COR-L47 (cell line): ENCODE data around the gene SUGCT.
"Not testable (repeated sequence)": the region's sequence is repeated elsewhere in the genome, so short reads cannot be mapped to it uniquely, and the experiment has no call there.

Source experiments
- DNase-seq: peaks from one replicate; lab custom pipeline; 2025; lab: John Stamatoyannopoulos, UW

The SUGCT gene

GRCh38 chr7:40572810-40573465 lies 438.1 kb downstream of the SUGCT start:
- DNase-seq, result no peak

GRCh38 chr7:40579401-40579800 lies 444.6 kb downstream of the SUGCT start:
- DNase-seq, result no peak

DNA sequence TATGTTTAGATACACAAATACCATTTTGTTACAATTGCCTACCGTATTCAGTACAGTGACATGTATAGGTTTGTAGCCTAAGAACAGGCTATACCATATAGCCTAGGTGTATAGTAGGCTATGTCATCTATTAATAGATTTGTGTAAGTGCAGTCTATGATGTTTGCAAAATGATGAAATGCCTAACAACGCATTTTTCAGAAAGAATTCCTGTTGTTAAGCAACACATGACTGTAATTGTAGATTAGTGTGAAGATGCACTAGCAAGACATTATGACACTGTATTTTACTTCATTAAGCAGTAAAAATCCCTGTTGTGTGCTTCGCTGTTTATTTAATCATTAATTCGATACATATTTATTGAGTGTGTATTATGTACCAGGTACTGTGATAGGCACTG lies 446.0 kb downstream of the SUGCT start:
- no peak for DNase-seq

DNA sequence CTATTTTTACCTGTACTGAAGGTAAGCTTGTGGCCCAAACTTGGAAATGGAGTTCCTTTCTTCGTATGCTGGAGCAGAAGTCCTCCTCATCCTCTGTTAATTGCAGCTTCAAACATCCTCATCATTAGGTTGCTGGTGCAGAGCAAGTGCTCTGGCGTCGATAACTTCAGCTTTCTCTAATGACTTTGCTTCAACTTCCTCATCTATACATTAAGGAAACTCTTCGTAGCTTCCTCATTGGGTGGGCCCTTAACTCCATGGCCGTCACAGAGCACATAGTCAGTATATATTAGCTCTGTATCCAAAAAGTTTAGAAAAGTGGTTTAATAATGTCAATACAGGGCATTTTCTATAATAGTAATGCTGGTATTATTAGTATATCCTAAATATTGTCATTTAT lies 447.7 kb downstream of the SUGCT start:
- no peak for DNase-seq

DNA sequence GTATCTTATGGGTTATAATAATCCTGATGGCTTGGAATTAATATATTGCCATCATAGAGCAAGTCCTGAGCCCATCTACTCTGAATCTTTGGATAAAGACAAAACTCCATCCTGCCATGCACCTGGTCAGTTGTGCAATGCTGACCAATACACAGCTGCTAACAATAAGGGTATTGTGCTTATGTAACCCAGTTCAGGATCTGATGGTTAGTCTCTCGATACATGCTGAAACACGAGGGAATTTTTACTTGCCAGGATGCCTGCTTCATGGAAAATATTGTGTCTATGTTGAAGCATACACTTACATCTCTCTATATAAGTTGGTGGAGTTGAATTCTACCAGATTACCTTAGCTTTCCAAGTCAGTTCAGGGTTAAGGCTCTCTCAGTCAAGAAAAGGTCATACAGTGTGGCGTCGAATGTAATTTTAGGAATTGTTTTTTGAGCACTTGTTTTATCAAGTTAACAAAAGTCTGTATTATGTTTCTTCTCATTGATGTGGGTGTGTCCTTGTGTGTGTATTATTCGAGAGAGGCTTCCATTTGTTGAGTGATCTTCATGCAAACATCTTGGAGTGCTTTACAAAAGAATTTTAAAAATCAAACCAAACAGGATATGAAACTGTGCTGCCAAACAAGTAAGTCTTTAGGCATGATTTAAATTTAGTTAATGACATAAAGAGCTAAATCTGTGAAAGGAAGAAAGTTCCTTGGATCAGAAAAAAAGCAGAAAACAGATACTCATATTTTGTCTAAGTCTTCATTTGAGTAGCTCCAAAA lies 449.1 kb downstream of the SUGCT start:
- no peak for DNase-seq

DNA sequence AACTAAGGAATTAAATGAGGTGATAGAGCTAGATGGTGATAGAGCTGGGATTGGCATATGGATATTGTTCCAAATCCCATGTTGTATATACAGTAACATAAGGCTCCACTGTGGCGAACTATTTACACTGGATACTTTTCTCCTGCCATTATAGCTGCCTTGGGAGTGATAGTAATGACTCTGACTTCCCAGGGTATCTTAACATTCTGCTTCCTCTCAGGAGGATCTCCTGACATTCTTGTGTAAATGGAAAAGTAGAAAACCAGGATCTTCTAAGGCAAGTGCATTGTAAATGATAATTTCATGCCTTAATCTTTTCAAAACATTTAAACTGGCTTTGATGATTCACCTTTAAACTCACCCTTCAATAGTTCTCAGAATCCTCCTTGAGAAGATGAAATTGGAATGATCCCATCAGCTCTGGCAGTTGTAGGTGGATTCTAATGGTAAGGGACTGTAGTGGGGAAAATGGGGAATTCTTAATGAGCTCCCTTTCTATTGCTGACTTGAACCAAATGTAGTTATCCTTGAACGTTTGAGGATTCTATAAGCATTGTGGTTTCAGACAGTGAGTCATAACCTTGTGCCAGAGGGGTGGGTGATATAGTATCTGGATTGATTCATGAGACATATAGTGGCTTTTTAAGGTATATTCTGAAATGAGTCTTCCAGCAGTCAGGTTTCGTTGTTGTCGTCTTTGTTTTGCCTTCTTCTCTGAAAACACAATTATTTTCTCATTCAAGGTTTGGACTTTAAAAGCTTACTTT lies 450.0 kb downstream of the SUGCT start:
- no peak for DNase-seq

GRCh38 chr7:40586197-40586596 lies 451.4 kb downstream of the SUGCT start:
- DNase-seq, result no peak

GRCh38 chr7:40587419-40587818 lies 452.6 kb downstream of the SUGCT start:
- DNase-seq, result no peak

- DNase-seq, result no peak
Observed at GRCh38 chr7:40595129-40595528, 460.3 kb downstream of the SUGCT start.

DNA sequence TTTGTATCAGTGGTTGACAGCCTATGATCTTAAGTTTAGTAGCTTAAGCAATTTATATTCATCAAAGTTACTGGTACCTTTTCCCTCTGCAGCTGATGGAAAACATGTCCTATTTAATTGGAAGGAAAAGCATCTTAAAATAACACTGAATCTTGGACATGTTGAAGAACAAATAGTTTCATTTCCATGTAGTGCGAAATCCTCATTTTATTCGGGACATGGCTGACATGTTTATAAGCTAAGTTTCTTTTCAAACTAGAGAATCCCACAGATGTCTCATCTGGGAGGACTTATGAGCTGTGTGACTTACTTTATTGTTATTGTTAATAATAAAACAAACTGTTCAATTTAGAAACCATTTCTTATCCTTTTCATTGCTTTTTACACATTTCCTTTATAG lies 461.0 kb downstream of the SUGCT start:
- no peak for DNase-seq

DNA sequence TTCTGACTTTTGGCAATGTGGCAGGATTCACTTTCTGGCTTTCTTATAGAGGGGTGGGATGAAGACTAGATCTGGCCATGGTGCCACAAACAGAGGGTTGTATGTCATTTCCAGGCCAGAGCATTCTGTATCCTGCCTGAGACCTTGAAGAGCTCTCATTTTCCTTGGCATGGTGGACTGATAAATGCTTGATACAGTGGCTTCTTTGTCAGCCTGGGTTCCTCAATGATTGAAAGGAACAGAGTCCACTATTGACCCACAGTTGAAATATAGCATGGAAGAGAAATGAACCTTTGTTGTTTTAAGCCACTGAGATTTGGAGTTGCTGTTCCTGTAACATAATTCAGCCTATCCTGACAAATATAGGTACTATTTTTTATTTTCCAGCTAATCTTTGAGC lies 462.7 kb downstream of the SUGCT start:
- no peak for DNase-seq

DNA sequence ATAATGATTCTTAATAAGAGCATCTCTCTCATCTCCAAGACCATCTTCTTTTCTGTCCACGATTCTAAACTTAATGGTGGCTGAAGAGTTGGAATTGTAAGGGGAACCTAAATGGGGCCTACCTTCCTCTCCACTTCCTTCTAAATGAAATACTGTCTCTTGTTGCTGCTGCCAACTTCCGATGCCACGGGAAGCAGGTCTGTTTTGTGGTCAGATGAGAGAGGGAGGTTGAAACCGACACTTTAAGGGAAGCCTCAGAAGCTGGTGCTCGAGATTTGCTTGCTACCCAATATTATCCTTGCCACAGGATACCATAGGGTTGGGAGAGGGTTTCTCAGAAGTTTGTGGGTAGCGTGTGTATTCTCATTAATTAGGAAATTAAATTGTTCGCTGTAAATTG lies 464.1 kb downstream of the SUGCT start:
- no peak for DNase-seq

- DNase-seq, result no peak
Observed at GRCh38 chr7:40599836-40600235, 465.0 kb downstream of the SUGCT start.

GRCh38 chr7:40602351-40602750 lies 467.5 kb downstream of the SUGCT start:
- DNase-seq, result not testable (repeated sequence)

DNA sequence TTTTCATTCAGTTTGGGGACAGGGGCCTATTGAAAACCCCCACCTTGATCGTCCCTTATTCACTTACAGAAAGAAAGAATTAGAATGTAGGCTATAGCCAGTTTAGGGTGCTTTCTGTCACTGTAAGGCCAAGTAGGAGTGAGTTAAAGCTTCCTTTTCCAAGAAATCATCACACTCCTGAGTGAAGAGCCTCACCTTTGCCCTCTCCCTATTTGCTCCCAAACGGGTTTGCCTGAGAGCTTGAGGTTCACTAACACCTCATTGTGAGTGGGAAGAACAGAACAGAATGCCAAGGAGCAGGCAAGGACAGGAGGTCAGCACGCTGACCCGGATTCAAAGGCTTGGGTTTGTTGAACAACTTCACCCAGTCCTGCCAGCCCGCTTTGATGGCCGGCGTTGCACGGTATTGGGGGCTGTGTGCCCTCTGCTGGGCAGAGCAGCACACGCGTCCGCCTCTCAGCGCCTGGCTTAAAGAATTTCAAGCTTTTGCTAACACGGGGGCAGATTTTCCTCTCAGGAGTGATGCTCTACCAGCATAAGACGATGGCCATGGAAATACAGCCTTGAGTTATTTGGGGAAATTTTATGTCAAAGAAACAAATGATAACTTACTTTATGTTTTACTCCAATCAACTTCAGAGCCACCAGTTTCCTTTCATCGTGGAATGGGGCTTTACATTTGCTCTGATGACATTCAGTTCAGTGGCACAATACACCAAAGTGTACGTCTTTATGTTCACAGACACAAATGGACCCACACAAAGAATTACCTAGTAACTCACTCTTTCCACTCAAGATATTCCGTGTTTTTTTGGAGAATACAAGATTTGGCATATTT lies 470.0 kb downstream of the SUGCT start:
- peak; percentile 2 for DNase-seq

GRCh38 chr7:40608321-40609075 lies 473.7 kb downstream of the SUGCT start:
- DNase-seq, result no peak

DNA sequence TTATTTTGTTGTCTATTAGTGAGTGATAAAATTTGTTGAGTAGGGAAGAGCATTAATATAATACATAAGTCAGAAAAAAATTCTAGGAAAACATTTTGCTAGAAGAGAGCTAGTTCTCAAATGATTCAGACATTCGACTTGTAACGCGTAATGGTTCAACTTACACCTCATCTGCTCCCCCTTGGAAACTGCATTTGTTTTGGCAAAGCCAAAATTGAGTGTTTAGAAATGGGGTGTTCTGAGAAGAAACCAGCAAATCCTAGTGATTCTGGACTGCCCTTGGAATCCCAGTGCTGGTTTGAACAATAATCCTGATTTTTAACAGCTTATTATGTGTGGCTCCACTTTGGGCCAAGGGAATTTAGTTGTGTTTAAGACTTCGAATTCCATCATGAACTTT lies 475.7 kb downstream of the SUGCT start:
- DNase-seq, result no peak

- no peak for DNase-seq
Observed at GRCh38 chr7:40611095-40611871, 476.5 kb downstream of the SUGCT start.

DNA sequence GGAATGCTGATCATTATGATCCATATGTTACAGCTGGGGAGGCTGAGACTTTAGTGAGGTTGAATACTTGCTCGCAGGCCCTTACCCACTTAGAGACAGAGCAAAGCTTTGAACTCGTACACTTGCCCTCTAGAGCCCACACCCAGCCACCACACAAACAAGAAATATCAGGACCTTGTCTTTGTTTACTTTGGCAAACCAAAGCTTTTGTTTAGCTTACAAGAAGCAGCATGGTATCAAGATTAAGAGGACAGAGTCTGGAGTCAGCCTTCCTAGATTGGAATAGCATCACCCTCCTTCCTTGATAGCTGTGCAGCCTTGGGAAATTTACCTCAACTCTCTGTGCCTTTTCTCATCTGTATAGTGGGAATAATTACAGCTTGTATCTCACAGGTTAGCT lies 477.5 kb downstream of the SUGCT start:
- no peak for DNase-seq

DNA sequence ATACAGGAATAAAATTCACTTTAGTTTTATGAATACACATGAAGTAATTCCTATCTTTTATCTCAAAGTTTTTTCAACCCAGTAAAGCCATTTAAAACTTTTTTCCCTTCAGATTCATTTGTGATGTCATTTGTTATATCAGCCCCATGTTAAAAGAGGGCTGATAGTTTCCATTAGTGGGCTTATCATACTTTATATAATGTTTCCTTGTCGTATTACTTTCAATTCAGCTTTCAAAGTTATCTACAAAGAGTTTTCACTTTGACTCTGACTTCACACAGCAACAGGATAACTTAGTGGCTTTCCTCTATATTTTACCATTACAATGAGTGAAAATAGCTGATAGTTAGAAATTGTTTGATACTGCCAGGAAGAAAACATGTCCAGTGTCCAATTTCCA lies 484.8 kb downstream of the SUGCT start:
- no peak for DNase-seq

GRCh38 chr7:40621592-40621998 lies 486.8 kb downstream of the SUGCT start:
- DNase-seq, result no peak
